PC-9 (cell line): ENCODE results near the gene MEF2C. TPM values are rescaled to one million over a fixed set of nuclear protein-coding genes. Genes with fewer than 3 reads are reported as not detected.

Experiments
- BruUV-seq: library from RNA; stranded (reverse); fragments of 400-500 nt; replicated peaks from 2 replicates; lab custom pipeline; 2021; lab: Mats Ljungman, UMichigan
- CTCF ChIA-PET: fragments of 300-600 bp; sonication (Branson Sonifier 250); formaldehyde crosslinking; loops from one replicate; lab custom pipeline; 2022; ENCODE audit warnings: antibody characterized with exemption; lab: Charles Lee
- POLR2A ChIA-PET: fragments of 300-600 bp; sonication (Branson Sonifier 250); formaldehyde crosslinking; loops from one replicate; lab custom pipeline; 2022; ENCODE audit warnings: antibody characterized with exemption; ENCODE audit not compliant: unreplicated experiment; lab: Charles Lee
- DNase-seq, 2 experiments: peaks; one replicate each; pipeline versions ENCODE4 v3.0.0 to v3.0.0-alpha.2; 2015 to 2022; ENCODE audit warnings: mixed read lengths in 1 of 2
- H2AFZ ChIP-seq: fragments of 200-600 bp; sonication (generic); 2 replicates; pipeline ENCODE4 v1.8.1; 2017; ENCODE audit warnings: antibody characterized with exemption
- H3F3A ChIP-seq: fragments of 200-600 bp; sonication (generic); 2 replicates; pipeline ENCODE4 v1.8.1; 2017; ENCODE audit warnings: antibody characterized with exemption, mild to moderate bottlenecking, low read depth; ENCODE audit not compliant: insufficient read depth
- H3K27ac ChIP-seq: fragments of 200-600 bp; sonication (generic); 2 replicates; pipeline ENCODE4 v1.6.1; 2016; ENCODE audit warnings: mixed run types
- H3K27me3 ChIP-seq: fragments of 200-600 bp; sonication (generic); 2 replicates; pipeline ENCODE4 v1.6.1; 2016; ENCODE audit warnings: low read depth, mixed run types; ENCODE audit not compliant: insufficient read depth
- H3K36me3 ChIP-seq: fragments of 200-600 bp; sonication (generic); 2 replicates; pipeline ENCODE4 v1.6.1; 2016; ENCODE audit warnings: low read depth, mixed run types
- H3K4me1 ChIP-seq: fragments of 200-600 bp; sonication (generic); replicated peaks from 2 replicates; pipeline ENCODE4 v1.6.1; 2016; ENCODE audit warnings: mixed run types; ENCODE audit not compliant: insufficient read depth
- H3K4me2 ChIP-seq: fragments of 200-600 bp; sonication (generic); 2 replicates; pipeline ENCODE4 v1.6.1; 2017; ENCODE audit warnings: mixed run types
- H3K4me3 ChIP-seq: fragments of 200-600 bp; sonication (generic); 2 replicates; pipeline ENCODE4 v1.6.1; 2016; ENCODE audit warnings: mixed run types
- H3K79me2 ChIP-seq: fragments of 200-600 bp; sonication (generic); 2 replicates; pipeline ENCODE4 v1.6.1; 2017; ENCODE audit warnings: low read depth, mixed run types
- H3K9me2 ChIP-seq: fragments of 200-600 bp; sonication (generic); 2 replicates; pipeline ENCODE4 v1.8.1; 2017; ENCODE audit warnings: mild to moderate bottlenecking; ENCODE audit not compliant: insufficient read depth
- H3K9me3 ChIP-seq: fragments of 200-600 bp; sonication (generic); 2 replicates; pipeline ENCODE4 v1.8.1; 2016; ENCODE audit warnings: low read depth; ENCODE audit not compliant: insufficient read depth
- H4K20me1 ChIP-seq: fragments of 200-600 bp; sonication (generic); 2 replicates; pipeline ENCODE4 v1.8.1; 2017; ENCODE audit not compliant: insufficient read depth
- EZH2 ChIP-seq: fragments of 200-600 bp; sonication (generic); IDR thresholded peaks from 2 replicates; pipeline ENCODE4 v1.8.0; 2017; ENCODE audit warnings: antibody characterized with exemption, low read depth
- intact Hi-C: fragments of 100-400 bp; cut with micrococcal nuclease; formaldehyde crosslinking; loops from one replicate; pipeline ENCODE4 v1.10.0; 2022; ENCODE audit not compliant: unreplicated experiment
- total RNA-seq: library from RNA; stranded (reverse); gene quantifications from 2 replicates; pipeline ENCODE4 v1.2.3, GENCODE V29; 2021
- TF ChIP-seq, protein P1 (sequence below): fragments of 200-600 bp; sonication (generic); conservative IDR thresholded peaks from 2 replicates; pipeline ENCODE4 v1.6.1; 2017; ENCODE audit warnings: mixed run types, antibody characterized with exemption, mild to moderate bottlenecking, moderate library complexity

Gene MEF2C
- total RNA-seq, 1 experiment from 2014 or later: 2.5 TPM

DNA sequence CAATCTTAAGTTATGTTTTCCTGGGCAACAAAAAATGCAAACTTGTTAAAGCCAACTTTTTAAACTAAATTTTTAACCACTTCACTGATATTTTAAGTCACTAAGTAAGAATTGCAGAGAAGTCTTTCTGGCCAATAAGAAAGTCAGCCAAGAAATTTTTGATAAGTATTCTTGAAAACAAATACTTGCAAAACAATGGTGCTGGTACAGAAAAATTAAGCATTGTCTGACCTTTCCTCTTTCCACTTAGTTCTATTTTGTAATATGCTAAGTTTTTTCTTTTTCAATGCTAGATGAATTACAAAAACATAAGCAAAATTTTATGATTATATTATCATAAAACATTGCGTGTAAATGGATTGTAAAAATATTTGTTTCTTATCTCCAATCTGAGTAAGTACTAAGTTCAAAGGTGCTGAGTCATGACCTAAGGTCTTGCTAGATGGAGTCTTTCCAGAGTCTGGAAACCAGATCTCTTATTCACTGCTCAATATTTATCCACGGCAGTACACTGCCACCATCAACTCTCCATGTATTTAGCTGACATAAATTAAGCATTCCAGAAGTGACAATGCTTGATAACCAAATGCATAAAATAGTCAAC lies 139.7 kb downstream of the MEF2C start:
- H2AFZ ChIP-seq: 0 out of 2 replicates have a peak overlapping the region, but pooled peaks have one; percentile 36

DNA sequence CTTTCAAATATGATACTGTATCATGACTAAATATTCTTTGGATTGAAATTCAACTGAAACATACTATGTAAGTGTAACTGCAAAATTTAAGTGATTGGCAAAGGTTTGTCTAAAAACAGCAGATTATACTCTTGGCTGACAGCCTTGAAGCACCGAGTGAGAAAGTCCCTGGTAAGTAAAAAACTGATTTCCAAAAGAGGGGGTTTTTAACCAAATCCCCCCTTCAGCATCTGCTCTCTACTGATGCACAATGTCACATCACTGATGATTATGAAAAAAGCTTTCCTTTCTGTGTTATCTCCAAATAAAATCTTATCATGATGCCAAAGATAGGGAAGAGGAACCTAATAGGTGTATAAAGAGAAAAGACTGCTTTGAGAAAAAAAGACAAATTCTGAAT lies 141.0 kb downstream of the MEF2C start:
- no peak for TF ChIP-seq EZH2
- TF ChIP-seq, protein P1, sequence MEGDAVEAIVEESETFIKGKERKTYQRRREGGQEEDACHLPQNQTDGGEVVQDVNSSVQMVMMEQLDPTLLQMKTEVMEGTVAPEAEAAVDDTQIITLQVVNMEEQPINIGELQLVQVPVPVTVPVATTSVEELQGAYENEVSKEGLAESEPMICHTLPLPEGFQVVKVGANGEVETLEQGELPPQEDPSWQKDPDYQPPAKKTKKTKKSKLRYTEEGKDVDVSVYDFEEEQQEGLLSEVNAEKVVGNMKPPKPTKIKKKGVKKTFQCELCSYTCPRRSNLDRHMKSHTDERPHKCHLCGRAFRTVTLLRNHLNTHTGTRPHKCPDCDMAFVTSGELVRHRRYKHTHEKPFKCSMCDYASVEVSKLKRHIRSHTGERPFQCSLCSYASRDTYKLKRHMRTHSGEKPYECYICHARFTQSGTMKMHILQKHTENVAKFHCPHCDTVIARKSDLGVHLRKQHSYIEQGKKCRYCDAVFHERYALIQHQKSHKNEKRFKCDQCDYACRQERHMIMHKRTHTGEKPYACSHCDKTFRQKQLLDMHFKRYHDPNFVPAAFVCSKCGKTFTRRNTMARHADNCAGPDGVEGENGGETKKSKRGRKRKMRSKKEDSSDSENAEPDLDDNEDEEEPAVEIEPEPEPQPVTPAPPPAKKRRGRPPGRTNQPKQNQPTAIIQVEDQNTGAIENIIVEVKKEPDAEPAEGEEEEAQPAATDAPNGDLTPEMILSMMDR: no peak
- DNase-seq: no peak
- no peak overlapping the region for H3K27ac ChIP-seq
- no peak overlapping the region for H3K4me2 ChIP-seq
- H4K20me1 ChIP-seq: no peaks in the 10 kb centered on the region
- no peaks in the 10 kb centered on the region for H3K27me3 ChIP-seq
- H3K4me1 ChIP-seq: peaks cover 9% of the 10 kb centered on the region; the same call in 1 of the 2 replicates
- H3K9me2 ChIP-seq: no peaks in the 10 kb centered on the region
- no peaks in the 10 kb centered on the region for H3K79me2 ChIP-seq
- intact Hi-C loops: no loop called here
- H3K4me3 ChIP-seq: no peak overlapping the region
- POLR2A ChIA-PET: no interaction called here
- BruUV-seq: no TSS peak
- H3K9me3 ChIP-seq: no peaks in the 10 kb centered on the region
- H2AFZ ChIP-seq: no peak overlapping the region
- no peaks in the 10 kb centered on the region for H3K36me3 ChIP-seq
- no peaks in the 10 kb centered on the region for H3F3A ChIP-seq
- CTCF ChIA-PET: interaction anchor here (0.6 kb wide), 1 partner anchor 1471 kb away, joined by 3 read pairs; no protein-coding TSS in a partner anchor

More for the DNA sequence above, 139.7 kb downstream of the MEF2C start:
- Histone ChIP-seq H3K79me2 (no peaks in the 10 kb centered on the region), H3K4me1 (peaks cover 9% of the 10 kb centered on the region; the same call in 1 of the 2 replicates), H3K4me3 (no peak overlapping the region), H3K9me2 (no peaks in the 10 kb centered on the region), H3K27ac (peak overlapping the region; percentile 34; the same call in 1 of the 2 replicates), H3K9me3 (no peaks in the 10 kb centered on the region), H4K20me1 (no peaks in the 10 kb centered on the region), H3K4me2 (0 out of 2 replicates have a peak overlapping the region, but pooled peaks have one; percentile 13), H3K36me3 (no peaks in the 10 kb centered on the region), H3K27me3 (no peaks in the 10 kb centered on the region), H3F3A (no peaks in the 10 kb centered on the region)
- POLR2A ChIA-PET: no interaction called here
- peak in 1 of 2 experiments; percentile 64 for DNase-seq
- TF ChIP-seq, protein P1: no peak
- TF ChIP-seq EZH2: no peak
- CTCF ChIA-PET: no interaction called here
- intact Hi-C loops: loop anchor here (1.0 kb wide), 1 partner anchor 42 kb away; no protein-coding TSS in a partner anchor
- BruUV-seq: no TSS peak

DNA sequence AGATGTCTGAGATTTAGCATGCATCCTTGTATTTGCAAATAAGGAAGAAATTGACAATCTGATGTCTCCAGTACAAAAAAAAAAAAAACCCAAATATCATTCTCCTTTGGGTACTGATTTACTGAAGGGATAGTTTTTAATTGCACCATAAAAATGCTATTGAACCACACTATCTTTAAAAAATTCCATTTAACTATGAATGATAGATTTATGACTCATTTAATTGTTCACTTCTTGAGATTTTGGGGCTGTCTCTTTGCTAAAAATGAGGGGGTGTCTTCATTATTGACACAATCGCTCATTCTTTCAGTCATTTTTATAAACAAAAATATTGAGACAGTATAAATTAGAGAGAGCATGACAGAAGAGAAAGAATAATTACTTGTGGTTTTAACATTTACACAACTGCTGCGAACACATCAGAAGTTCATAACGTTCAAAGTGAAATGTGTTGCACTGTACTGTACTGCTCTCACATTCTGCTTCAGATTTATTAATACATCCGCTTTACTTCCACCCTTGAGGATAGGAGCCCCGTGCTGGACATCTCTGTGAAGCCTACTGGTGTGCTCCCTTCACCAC lies 142.3 kb downstream of the MEF2C start:
- Histone ChIP-seq H3K9me3 (no peaks in the 10 kb centered on the region), H2AFZ (no peak overlapping the region), H3K4me3 (no peak overlapping the region), H3K4me1 (peaks cover 9% of the 10 kb centered on the region; the same call in 1 of the 2 replicates), H4K20me1 (no peaks in the 10 kb centered on the region), H3K36me3 (no peaks in the 10 kb centered on the region), H3F3A (no peaks in the 10 kb centered on the region), H3K4me2 (no peak overlapping the region), H3K79me2 (no peaks in the 10 kb centered on the region), H3K9me2 (no peaks in the 10 kb centered on the region), H3K27me3 (no peaks in the 10 kb centered on the region), H3K27ac (no peak overlapping the region)
- no peak for DNase-seq
- intact Hi-C loops: no loop called here
- POLR2A ChIA-PET: interaction anchor here (0.6 kb wide), 1 partner anchor 1669 kb away, joined by 7 read pairs; the partner anchor contains the start of gene CETN3
- CTCF ChIA-PET: no interaction called here
- BruUV-seq: no TSS peak
- TF ChIP-seq, protein P1: no peak
- no peak for TF ChIP-seq EZH2
